H1 (cell line): ENCODE results near the gene CTBP2. TPM values are rescaled to one million over a fixed set of nuclear protein-coding genes. Genes with fewer than 3 reads are reported as not detected.
A peak's percentile ranks its signal among the peaks of the same experiment; 100 is the strongest.

Experiments
- ASH2L ChIP-seq: fragments of 200-600, 300-600 bp; sonication (generic); IDR thresholded peaks from one replicate; pipeline ENCODE4 v1.7.1; 2017; ENCODE audit warnings: low read length
- CHD1 ChIP-seq: IDR thresholded peaks from 2 replicates; pipeline ENCODE4 v1.6.1; 2012; ENCODE audit warnings: low read depth, low read length, improper control_type of control experiment
- JUND ChIP-seq: IDR thresholded peaks from 2 replicates; pipeline ENCODE4 v1.6.1; 2011; ENCODE audit warnings: mild to moderate bottlenecking, improper control_type of control experiment, low read length
- polyA plus RNA-seq, 7 experiments: library from polyadenylated mRNA; depleted of rRNA in 3 of 7; stranded (reverse) in 5 of 7; unstranded in 2 of 7; fragments of >200 nt in 5 of 7; fragments of 200-250 nt in 2 of 7; gene quantifications; 1 replicate in 5 of 7; 2 replicates in 1 of 7; 4 replicates in 1 of 7; pipeline versions ENCODE4 v1.2.1 to v1.2.3, GENCODE V29; 2011 to 2013; ENCODE audit warnings: missing spikeins in 2 of 7, mixed read lengths in 2 of 7
- total RNA-seq: library from RNA; stranded (reverse); fragmentation: NEBNext Ultra II Directional; extraction: Animal tissue kit (Norgen Biotek cat#: 25700); gene quantifications from 2 replicates; pipeline ENCODE4 v1.2.1, GENCODE V29; 2021

The CTBP2 gene
- total and polyA plus RNA-seq, 2 of the 8 experiments (the other 6 are each of a cell fraction or from before 2014, with no cell fraction given), result 208 to 221 TPM

GRCh38 chr10:125161707-125162119, 1.4 kb upstream of the CTBP2 start (continued):
- TF ChIP-seq CHD1 (no peak), JUND (no peak), ASH2L (peak; percentile 66)
